ENCODE results near the gene STIM2. TPM values are rescaled to one million over a fixed set of nuclear protein-coding genes. Genes with fewer than 3 reads are reported as not detected.

Gene STIM2
- total RNA-seq, 4 donors from 2014 or later = 3.4 to 13.4 (median 8.2) TPM

- H3K36me3 ChIP-seq = no peaks in the 10 kb centered on the region
- peak overlapping the region; percentile 82 to 97 (median 88) for H3K27ac ChIP-seq
- H3K27me3 ChIP-seq = no peaks in the 10 kb centered on the region
- H3K4me3 ChIP-seq = peak overlapping the region; percentile 43 to 81 (median 61)
- peak; percentile 67 for DNase-seq
- H3K9me3 ChIP-seq = no peaks in the 10 kb centered on the region
- TF ChIP-seq POLR2A (IDR thresholded peaks at IDR 0.05) = peak in 3 of 4 donors; percentile 58 to 83 (median 67)
- peak in 3 of 6 experiments; percentile 17 to 44 (median 17) for TF ChIP-seq CTCF (IDR thresholded peaks at IDR 0.05)
- 0% methylated on average over 5 to 14 of the region's 65 CpGs for WGBS, 2 donors
- peaks cover 6 to 35% (median 20%) of the 10 kb centered on the region in 3 donors for H3K4me1 ChIP-seq
- intact Hi-C loops (cut with DNase I) = no loop called here
These were observed 3.2 kb upstream of the STIM2 start for GRCh38 chr4:26857278-26858034.

- intact Hi-C loops (cut with DNase I) = no loop called here
- Histone ChIP-seq H3K27ac (peak overlapping the region; percentile 82 to 97 (median 88)), H3K27me3 (no peaks in the 10 kb centered on the region), H3K4me3 (peak overlapping the region; percentile 43 to 81 (median 61)), H3K4me1 (peaks cover 6 to 43% (median 24%) of the 10 kb centered on the region in 3 donors), H3K9me3 (no peaks in the 10 kb centered on the region), H3K36me3 (no peaks in the 10 kb centered on the region)
- WGBS, 2 donors = 5 to 8% methylated on average over 16 to 17 of the region's 17 CpGs
- no peak for TF ChIP-seq CTCF (IDR thresholded peaks at IDR 0.05)
- TF ChIP-seq POLR2A (IDR thresholded peaks at IDR 0.05) = no peak
- no peak for DNase-seq
These were observed 2.4 kb upstream of the STIM2 start for GRCh38 chr4:26858035-26858918.

- DNase-seq = no peak
- Histone ChIP-seq H3K4me3 (peak overlapping the region in 3 of 4 donors; percentile 59 to 81 (median 63)), H3K27me3 (no peaks in the 10 kb centered on the region), H3K36me3 (no peaks in the 10 kb centered on the region), H3K9me3 (no peaks in the 10 kb centered on the region), H3K4me1 (peaks cover 6 to 50% (median 26%) of the 10 kb centered on the region in 3 donors), H3K27ac (peak overlapping the region; percentile 82 to 98 (median 93))
- 35 to 36% methylated on average over 3 of the region's 3 CpGs for WGBS, 2 donors
- no peak for TF ChIP-seq CTCF (IDR thresholded peaks at IDR 0.05)
- TF ChIP-seq POLR2A (IDR thresholded peaks at IDR 0.05) = no peak
- intact Hi-C loops (cut with DNase I) = no loop called here
These were observed 1.7 kb upstream of the STIM2 start for GRCh38 chr4:26858947-26859401.

- H3K9me3 ChIP-seq = no peaks in the 10 kb centered on the region
- intact Hi-C loops (cut with DNase I) = no loop called here
- no peak for DNase-seq
- no peaks in the 10 kb centered on the region for H3K36me3 ChIP-seq
- WGBS, 2 donors = 16 to 32% methylated on average over 5 of the region's 5 CpGs
- TF ChIP-seq POLR2A (IDR thresholded peaks at IDR 0.05) (no peak), CTCF (IDR thresholded peaks at IDR 0.05) (no peak)
- H3K27ac ChIP-seq = peak overlapping the region; percentile 88 to 98 (median 93)
- H3K27me3 ChIP-seq = no peaks in the 10 kb centered on the region
- peak overlapping the region; percentile 67 to 87 (median 78) for H3K4me3 ChIP-seq
- H3K4me1 ChIP-seq = peaks cover 6 to 58% (median 26%) of the 10 kb centered on the region in 3 donors
These were observed 882 bp upstream of the STIM2 start for GRCh38 chr4:26859762-26860156.

Data from esophagus squamous epithelium (tissue), 5 donors.